GM19395 (cell line): Measurements from ENCODE around the gene TCP11.

ENCODE experiments used
- ATAC-seq: cut with Tn5 transposase; IDR thresholded peaks from one replicate; pipeline ENCODE4 v1.9.1; 2021; ENCODE audit warnings: mild to moderate bottlenecking, moderate library complexity; ENCODE audit not compliant: unreplicated experiment

Gene TCP11

GRCh38 chr6:35083507-35083906 lies 57.6 kb downstream of the TCP11 start:
- ATAC-seq, result no peak

- ATAC-seq, result no peak
These were observed 58.3 kb downstream of the TCP11 start for GRCh38 chr6:35082733-35083403.

GRCh38 chr6:35082046-35082732 lies 59.0 kb downstream of the TCP11 start:
- ATAC-seq, result no peak

GRCh38 chr6:35081426-35081851 lies 59.7 kb downstream of the TCP11 start:
- no peak for ATAC-seq

- ATAC-seq, result no peak
These were observed 60.2 kb downstream of the TCP11 start for GRCh38 chr6:35080821-35081425.

GRCh38 chr6:35080016-35080680 lies 61.0 kb downstream of the TCP11 start:
- ATAC-seq, result no peak

GRCh38 chr6:35079311-35080000 lies 61.7 kb downstream of the TCP11 start:
- ATAC-seq, result no peak

GRCh38 chr6:35078896-35079295 lies 62.2 kb downstream of the TCP11 start:
- no peak for ATAC-seq

GRCh38 chr6:35078226-35078850 lies 62.8 kb downstream of the TCP11 start:
- ATAC-seq, result no peak

- no peak for ATAC-seq
These were observed 63.4 kb downstream of the TCP11 start for GRCh38 chr6:35077713-35078105.

- ATAC-seq, result no peak
These were observed 64.0 kb downstream of the TCP11 start for GRCh38 chr6:35076997-35077712.

GRCh38 chr6:35073766-35074471 lies 67.2 kb downstream of the TCP11 start:
- ATAC-seq, result no peak

- no peak for ATAC-seq
These were observed 67.9 kb downstream of the TCP11 start for GRCh38 chr6:35073211-35073610.

- ATAC-seq, result no peak
These were observed 68.5 kb downstream of the TCP11 start for GRCh38 chr6:35072698-35073055.

GRCh38 chr6:35072051-35072697 lies 69.0 kb downstream of the TCP11 start:
- ATAC-seq, result no peak

- no peak for ATAC-seq
These were observed 69.7 kb downstream of the TCP11 start for GRCh38 chr6:35071347-35071994.

GRCh38 chr6:35070111-35070510 lies 71.0 kb downstream of the TCP11 start:
- no peak for ATAC-seq

- no peak for ATAC-seq
These were observed 71.9 kb downstream of the TCP11 start for GRCh38 chr6:35069262-35069661.
